NCI-H146 treated with DMSO at 0.1 percent for 48 hours (cell line): ENCODE measurements around the gene RAB4A.
"Not testable (repeated sequence)": the region's sequence is repeated elsewhere in the genome, so short reads cannot be mapped to it uniquely, and the experiment has no call there.

Source experiments
- DNase-seq: peaks from one replicate; lab custom pipeline; 2025; ENCODE audit not compliant: unreplicated experiment; lab: John Stamatoyannopoulos, UW

The RAB4A gene

DNA sequence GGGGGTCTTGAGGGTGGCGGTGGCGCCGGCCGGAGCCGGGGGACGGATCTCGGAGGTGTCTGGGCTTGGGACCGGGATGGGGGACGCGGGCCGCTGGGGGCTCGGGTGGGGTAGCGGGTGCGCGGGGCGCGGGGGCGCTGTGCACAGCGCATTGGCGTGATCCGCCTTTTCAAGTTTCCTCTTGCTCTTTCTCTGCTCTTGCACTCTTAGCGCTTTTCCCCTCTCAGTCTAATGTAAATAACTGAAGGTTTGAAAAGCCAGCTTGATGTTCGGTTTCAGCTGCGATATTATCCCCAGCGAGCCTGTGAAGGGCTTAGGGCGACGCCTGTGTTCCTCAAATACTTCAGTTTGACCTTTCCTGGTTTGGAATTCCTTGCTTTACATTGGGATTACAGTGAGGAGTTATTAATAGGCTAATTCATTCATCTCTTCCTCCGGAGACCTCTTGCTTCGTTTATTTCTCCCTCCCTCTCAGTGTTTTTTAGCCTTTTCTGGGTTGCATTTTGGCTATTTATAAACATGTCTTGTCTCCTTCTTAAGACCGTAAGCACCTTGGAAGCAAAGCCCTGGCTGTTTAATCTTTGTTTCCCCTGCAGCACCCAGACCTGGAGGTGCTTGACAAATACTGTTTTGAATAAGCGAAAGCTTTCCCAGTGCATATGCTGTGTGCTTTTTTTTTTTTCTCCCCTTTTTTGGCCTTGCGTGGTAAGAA lies 693 bp downstream of the RAB4A start:
- peak; percentile 13 for DNase-seq

DNA sequence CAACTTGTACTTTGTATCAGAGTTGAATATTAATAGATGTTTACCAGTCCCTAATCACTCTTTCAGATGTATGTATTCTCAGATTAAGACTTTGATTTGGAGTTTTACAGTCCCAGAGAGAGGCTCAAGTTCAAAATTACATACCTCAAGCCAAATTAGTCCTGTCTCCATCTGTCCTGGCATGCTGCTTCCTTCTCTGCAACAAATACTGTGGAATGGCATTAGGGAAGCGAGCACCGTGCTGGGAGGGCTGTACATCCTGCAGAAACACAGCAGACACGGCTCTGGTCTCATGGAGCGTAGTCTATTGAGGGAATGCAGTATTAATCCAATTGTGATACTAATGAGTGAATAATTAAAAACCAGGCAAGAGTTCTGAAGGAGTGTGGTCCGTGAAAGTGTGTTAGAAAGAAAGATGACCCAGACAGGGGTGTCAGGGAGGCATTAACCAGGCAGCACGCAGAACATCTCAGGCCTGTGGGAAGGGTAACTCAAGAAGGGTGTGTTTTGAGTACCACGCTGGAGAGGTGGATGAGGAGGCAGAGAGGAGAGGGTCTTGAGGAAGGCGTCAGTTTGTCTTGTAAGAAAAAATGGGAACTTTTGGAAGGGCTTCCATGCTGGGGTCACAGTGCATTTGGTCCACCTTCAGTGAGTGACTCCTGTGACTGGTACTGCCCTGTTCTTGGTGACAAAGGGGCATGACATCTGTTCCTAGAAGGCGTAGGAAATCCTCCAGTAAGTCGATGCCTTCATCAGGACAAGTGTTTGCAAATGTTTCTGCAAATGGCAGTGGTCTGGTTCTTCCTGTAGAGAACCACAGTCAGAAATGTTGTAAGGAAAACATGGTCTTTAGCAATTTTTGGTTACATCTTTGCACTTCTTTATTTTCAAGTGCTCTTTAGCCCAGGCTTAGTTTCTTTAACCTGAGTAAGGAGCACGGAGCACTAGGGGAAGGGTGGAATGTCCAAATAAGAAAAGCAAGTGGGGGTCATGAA lies 1.6 kb downstream of the RAB4A start:
- DNase-seq = no peak

DNA sequence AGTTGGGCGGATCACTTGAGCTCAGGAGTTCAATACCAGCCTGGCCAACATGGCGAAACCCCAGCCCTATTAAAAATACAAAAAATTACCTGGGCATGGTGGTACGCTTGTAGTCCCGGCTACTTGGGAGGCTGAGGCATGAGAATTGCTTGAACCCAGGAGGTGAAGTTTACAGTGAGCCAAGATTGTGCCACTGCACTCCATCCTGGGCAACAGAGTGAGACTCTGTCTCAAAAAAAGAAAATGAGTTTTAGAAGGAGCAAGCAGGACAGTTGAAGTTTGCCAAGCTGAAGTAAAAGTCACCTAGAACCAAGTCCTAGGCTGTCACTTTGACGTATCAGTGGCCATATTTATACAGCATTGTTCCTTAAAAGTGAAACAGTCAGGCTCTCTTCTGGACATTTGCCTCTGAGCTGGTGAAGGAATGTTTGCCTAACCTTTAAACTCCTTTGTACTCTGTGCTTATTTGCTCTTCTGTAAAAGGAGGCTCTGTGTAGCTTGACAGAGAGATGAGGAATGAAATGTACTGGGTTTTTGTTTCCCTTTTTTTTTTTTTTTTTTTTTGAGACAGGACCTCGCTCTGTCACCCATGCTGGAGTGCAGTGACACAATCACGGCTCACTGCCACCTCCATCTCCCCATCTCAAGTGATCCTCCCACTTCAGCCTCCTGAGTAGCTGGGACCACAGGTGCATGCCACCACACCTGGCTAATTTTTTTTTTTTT lies 2.8 kb downstream of the RAB4A start:
- DNase-seq = peak; percentile 7

DNA sequence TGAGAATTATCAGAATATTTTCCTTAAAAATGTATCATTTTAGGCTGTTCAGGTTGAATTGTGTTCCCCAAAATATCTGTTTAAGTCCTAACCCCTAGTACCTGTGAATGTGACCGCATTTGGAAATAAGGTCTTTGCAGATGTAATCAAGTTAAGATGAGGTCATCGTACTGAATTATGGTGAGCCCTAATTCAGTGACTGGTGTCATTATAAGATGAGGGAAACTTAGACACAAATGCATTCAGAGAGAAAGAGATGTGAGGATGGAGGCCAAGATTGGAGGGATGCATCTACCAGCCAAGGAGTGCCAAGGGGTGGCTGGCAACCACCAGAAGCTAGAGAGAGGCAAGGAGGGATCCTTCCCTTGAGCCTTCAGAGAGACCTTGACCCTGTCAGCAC lies 4.1 kb downstream of the RAB4A start:
- no peak for DNase-seq

DNA sequence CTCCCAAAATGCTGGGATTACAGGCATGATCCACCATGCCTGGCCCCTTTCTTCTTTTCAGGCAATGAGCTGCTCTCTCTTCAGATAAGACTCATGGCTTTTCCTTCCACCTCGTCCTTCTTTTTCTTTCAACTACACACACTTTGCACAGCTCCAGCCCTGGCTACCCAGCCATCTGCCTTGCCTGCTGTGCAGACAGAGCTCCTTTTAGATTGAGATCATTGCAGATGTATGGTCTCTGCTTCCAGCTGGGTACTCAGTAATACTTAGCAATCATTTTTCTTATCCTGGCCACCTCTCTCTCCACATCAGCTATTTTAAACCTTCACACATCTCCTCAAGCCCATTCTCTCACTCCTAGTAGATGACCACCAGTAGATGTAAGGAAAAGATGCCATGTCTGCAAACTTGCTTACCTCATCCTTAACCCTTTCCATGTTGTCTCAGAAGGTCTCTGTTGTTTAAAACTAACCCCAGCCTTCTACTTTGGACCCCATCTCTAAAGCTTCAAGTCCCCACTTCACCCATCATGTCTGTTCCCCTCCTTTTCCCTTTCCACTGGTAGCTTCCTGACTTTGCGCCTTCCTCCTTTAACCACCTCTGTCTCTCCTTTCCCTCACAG lies 7.3 kb downstream of the RAB4A start:
- DNase-seq = no peak

DNA sequence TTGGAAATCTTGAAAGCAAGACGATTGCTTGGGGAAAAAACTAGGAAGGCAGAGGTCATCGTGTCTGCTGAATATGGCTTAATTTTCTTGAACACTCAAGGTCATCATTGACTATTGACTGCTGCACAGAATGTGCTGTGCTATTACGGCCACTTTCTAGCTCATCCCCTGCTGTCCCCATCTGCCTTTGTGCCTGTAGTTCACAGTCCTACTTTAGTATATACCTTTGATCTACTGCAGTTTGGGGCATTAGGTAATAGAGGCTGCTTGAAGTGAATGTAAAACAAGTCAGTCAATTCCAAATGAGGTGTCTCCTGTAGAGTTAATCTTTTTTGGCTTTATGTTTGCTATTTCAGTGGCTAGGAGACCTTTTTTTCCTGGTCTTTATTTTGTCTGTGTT lies 8.3 kb downstream of the RAB4A start:
- DNase-seq = no peak

DNA sequence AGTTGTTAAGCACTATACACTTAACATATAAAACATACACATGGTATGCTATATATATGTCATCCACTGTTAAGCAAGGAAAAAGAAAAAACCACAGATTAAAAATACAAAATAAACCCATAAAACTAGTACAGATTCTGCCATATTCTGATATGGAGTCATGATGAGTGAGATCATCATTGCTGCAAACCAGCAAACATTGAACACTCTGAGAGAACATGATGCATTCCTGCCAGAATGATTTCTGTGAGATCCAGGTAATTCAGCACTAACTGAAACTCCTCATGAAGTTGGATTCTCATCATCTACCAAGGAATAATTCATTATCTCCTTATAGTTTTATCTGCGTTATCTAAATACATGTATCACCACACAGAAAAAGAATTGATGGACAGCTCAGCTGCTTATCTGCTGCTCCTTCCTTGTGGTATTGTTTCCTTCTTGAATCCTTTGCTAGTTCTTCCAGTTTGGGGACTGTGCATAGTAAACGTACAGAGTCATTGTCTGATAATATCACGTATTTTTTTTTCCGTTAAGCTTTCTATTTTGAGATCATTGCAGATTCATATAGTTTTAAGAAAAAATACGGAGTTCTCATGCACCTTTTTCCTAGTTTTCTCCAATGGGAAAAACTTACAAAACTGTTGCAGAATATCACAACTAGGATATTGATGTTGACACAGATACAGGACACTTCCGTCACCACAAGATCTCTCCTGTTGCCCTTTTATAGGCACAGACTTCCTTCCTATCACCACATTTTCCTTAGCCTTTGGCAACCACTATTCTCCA lies 9.3 kb downstream of the RAB4A start:
- DNase-seq = no peak

DNA sequence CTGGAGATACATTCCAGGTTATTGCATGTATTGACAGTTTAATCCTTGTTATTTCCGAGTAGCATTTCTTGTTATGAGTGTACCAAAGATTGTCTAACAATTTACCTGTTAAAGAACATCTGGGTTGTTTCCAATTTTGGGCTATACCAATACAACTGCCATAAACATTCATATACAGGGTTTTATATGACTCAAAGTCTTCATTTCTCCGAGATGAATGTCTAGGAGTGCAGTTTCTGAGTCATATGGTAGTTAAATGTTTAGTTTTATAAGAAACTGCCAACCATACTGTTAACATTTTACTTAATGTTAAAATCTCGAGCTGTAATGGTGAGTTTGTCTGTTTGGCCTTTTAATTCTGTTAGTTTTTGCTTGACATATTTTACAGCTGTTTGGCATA lies 10.0 kb downstream of the RAB4A start:
- DNase-seq = no peak

DNA sequence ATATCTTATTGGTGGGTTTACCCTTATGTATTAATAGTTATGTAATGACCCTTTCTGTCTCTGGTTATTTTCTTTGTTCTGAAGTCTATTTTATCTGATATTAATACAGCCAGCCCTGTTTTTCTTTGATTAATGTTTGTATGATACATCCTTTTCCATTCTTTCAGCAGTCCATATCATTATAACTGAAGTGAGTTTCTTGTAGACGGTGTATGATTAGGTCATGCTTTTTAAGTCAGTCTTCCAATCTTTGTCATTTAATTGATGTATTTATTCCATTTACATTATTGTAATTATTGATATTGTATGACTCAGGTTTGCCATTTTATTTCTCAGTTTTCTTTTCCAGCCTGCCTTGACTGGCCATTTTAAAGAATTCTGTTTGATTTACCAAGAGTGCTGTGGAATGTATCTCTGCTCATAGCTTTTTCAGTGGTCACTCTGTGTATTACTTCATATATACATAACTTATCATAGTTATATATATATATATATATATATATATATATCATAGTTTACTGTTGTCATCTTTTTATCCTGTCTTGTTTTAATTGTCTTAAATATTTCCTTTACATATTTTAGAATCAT lies 10.5 kb downstream of the RAB4A start:
- DNase-seq = no peak

DNA sequence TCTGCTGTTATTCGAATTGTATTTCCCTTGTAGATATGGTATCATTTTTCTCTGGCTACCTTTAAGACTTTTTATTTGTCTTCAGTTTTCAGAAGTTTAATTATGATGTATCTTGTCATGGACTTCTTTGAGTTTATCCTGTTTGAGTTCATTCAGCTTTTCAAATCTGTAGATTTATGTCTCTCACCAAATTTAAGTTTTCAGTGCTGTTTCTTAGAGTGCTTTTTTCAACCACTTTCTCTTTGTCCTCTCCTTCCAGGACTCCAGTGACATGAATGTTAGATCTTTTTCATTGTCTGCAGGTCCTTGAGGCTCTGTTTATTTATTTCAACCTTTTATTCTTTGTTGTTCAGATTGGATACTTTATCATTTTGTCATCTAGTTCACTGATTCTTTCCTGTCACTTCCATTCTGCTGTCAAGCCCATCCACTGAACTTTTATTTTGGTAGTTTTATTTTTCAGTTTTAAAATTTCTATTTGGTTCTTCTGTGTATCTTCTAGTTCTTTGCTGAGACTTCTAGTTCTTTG lies 11.4 kb downstream of the RAB4A start:
- DNase-seq = no peak

DNA sequence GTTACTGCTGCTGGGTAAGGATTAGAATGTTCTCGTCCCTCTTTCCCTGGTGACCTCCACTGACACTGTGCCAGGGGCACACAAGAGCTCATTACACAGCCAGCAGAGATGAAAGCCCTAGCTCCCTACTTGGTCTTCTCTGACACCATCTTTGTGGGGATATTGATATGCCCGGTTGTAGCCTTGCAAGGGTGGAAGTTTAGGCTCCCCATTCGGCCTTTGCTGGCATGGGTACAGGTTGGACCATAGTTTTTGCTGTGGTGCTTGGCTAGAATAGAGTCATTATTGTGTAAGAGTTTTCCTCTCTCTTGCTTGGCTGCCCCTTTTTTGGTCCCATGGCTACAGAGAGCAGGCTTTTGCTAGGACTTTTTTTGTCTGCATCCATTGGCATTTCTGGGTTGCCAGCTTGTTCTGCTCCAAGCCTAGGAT lies 12.3 kb downstream of the RAB4A start:
- DNase-seq = no peak

DNA sequence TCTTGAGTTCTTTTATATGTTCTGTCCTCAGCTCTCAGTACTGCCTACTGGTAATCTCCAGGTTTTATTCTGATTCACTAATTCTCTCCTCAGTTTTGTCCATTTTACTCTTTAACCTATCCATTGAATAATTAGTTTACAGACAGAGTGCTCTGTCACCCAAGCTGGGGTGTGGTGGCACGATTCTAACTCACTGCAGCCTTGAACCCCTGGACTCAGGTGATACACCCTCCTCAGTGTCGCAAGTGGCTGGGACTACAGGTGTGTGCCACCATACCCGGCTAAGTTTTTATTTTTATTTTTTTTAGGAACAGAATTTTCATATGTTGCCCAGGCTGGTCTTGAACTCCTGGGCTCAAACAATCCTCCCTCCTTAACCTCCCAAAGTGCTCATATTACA lies 14.0 kb downstream of the RAB4A start:
- no peak for DNase-seq

DNA sequence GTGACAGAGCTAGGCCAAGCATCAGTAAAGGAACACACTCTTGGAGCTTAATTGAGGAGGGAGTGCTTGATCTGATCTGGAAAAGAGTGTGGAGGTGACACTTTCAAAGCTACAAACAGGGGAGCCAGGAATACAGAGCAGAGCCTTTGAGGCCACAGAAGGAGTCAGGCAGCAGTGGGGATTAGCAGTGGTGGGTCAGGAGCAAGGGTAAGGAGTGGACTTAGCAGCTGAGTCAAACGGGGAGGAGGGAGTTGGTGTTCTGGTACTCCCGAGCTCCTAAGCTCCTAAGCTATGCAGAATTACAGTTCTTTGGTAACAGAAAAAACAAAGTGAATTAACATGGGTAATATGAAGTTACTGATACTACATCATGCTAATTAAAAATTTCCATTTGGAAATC lies 14.5 kb downstream of the RAB4A start:
- DNase-seq = no peak

DNA sequence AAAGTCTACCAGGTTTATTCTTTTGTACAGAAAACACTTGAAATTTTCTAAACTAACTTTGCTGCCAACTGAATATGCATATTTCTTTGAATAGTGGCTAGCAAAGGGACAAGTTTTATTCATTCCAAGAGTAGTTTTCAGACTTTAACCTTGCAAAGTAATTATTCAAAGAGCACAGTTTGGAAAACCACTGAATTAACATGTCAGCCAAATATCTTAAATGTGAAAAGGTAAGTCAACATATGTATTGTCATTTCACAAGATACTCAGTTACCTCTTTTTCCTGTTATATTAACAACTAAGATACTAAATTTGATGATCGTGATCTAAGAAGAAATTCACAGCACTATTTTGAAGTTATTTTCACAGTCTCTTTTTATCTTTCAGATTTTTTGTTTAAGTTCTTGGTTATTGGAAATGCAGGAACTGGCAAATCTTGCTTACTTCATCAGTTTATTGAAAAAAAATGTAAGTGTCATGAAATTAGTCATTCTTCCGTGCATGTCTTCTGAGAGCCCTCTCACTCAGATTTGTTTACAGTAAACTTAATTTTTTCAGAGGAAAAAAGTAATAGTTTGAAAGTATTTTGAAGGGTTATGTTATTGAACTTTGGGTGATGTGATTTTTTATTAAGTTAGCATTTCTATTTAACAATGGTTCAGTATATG lies 15.3 kb downstream of the RAB4A start:
- no peak for DNase-seq

DNA sequence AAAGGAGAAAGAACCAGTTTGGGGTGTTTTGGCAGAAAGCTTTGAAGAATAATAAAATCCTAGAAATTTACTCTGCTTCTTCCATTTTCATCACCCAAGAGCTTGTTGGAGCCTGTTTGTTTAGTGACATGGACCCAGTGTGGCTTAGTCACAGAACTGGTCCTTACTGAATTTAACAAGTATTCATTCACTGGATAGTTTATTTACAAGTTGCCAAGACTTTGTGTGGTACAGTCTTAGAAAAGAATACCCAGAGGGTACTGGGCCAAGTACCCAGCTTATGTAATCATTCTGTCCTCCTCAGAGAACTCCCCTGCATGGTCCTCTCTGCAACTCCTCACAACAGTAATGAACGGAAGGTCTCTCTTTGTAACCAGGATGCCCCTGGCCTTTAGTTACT lies 16.4 kb downstream of the RAB4A start:
- DNase-seq = no peak

DNA sequence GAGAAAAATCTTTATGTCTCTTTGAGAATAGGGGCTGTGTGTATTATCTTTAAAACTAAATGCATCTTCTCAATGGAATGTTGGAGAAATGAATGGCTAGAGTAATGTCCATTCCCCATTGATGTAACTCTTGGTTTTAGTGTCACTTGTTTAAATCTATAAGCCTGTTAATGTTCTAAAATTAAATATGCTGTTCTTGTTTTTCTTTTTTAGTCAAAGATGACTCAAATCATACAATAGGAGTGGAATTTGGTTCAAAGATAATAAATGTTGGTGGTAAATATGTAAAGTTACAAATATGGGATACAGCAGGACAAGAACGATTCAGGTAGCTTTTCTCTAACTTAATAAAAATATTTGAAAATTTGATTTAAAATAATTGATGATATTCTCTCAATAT lies 17.6 kb downstream of the RAB4A start:
- DNase-seq = no peak

DNA sequence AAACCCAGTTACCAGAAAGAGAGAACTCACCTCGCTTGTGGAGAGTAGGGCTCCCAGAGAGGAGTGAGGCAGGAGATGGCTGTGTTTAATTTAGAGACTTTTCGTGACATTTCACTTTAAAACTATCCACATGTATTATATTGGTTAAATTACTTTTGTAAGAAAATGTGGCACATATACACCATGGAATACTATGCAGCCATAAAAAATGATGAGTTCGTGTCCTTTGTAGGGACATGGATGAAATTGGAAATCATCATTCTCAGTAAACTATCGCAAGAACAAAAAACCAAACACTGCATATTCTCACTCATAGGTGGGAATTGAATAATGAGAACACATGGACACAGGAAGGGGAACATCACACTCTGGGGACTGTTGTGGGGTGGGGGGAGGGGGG lies 20.8 kb downstream of the RAB4A start:
- DNase-seq = not testable (repeated sequence)

DNA sequence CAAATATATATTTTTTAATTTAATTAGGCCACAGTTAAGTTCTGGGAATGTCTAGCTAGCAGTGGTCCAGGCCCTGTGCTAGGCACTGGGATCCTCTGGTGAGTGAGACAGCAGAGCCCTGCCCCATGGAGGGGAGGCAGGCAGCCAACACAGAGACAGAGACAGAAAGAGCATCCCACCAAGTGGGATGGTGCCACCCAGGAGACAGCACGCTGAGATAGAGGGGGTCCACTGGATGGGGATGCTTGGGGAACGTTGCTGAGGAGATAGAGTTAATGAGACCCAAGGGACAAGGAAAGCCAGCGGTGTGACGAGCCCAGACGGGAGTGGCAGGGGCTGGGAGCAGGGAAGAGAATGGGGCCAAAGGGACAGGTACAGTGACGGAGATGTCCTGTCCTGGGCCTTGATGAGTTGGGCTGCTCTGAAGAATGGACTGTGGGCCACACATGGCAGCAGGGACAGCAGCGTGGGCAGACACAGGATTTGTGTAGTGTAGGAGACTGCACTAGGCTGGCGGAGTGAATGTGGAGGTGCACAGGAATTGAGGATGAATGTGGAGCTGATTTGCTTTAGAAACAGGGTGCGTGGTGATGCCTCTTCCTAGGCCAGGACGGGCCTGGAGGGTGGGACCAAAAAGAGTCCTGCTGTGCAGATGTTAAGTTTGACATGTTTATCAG lies 22.8 kb downstream of the RAB4A start:
- no peak for DNase-seq

DNA sequence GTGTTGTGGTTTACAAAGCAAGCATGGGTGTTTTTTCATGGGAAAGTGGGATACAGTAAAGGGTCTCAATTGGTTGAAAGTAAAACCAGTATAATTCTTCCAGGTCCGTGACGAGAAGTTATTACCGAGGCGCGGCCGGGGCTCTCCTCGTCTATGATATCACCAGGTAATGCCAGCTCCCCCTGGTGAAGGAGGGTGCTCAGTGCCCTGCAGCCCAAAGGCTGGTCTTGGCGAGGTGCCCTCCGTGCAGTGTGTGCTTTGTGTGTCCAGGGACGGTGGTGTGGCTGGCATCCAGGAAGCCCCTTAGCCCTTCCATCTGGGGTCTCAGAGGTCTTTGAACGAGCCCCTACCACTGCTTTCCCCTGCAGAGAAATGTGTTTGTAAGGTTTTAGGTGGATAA lies 24.8 kb downstream of the RAB4A start:
- no peak for DNase-seq
